IPS-18c (cell line): ENCODE data around the gene ARHGAP21.

Experiments used
- H3K4me3 ChIP-seq: 2 replicates; pipeline ENCODE4 v1.7.0; 2013; ENCODE audit warnings: low read depth, mild to moderate bottlenecking, low read length, moderate library complexity; ENCODE audit not compliant: insufficient read depth
- H3K9me3 ChIP-seq: one replicate; pipeline ENCODE4 v1.6.1; 2013; ENCODE audit warnings: mild to moderate bottlenecking, low read length, moderate library complexity; ENCODE audit not compliant: control insufficient read depth, insufficient read depth

The ARHGAP21 gene

GRCh38 chr10:24541239-24541753 lies 182.4 kb downstream of the ARHGAP21 start:
- Histone ChIP-seq H3K4me3 (no peak overlapping the region), H3K9me3 (no peaks in the 10 kb centered on the region)

- no peak overlapping the region for H3K4me3 ChIP-seq
Measured at GRCh38 chr10:24536636-24537035, 187.1 kb downstream of the ARHGAP21 start.

GRCh38 chr10:24533981-24534380 lies 189.7 kb downstream of the ARHGAP21 start:
- Histone ChIP-seq H3K4me3 (no peak overlapping the region), H3K9me3 (no peaks in the 10 kb centered on the region)

More at GRCh38 chr10:24536636-24537035, 187.1 kb downstream of the ARHGAP21 start:
- no peaks in the 10 kb centered on the region for H3K9me3 ChIP-seq
